GM18502 (cell line): ENCODE data around the gene COPS3.
A peak's percentile ranks its signal among the peaks of the same experiment; 100 is the strongest.

Experiments used
- ATAC-seq: cut with Tn5 transposase; IDR thresholded peaks from one replicate; pipeline ENCODE4 v1.9.1; 2021; ENCODE audit warnings: mild to moderate bottlenecking; ENCODE audit not compliant: unreplicated experiment, poor library complexity

The COPS3 gene

DNA sequence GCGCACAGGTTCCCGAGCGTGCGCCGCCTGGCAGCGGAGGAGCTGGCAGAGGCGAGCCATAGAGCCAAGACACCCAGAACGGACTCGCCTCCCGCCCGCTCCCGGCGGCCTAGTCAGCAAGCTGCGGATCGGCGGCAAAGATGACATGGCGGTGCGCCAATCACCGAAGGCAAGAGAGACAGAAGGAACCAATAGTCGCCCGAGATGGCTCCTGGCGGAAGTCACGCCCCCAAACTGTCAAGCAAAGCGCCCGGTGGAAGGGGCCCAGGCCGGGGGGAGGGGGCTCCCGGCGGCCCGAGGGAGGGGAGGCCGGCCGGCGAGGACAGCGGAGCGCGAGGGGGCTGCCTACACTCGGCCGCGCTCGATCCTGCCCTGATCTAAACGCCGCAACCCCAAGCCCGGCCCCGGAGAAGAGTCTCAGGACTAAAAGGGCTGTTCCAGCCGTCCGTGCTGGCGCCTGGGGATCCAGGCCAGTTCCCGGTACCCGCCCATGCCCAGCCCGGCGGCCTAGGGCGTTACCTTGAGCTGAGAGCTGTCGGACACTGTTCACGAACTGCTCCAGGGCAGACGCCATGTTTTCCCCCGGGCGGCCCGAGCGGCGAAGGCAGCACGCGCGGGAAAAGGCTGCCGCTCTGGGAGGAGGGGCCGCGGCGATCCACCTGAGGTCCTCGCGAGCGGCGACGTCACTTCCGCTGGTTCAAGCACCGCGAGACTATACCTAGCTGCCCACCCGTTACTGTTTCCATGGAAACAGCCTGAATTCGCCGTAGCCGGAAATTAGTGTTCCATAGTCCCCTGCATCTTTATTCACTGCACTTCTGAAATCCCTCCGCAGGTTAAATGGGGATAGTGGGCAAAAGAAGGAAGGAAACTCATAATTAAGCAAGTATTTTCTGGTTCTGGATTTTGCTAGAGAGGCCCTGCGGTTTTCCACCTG, at the start of gene COPS3:
Gene COPS3, minus strand, starts transcription at position 634 of the 937 bp plus-strand sequence. Its CDS starts 60 bp downstream, at position 574.
- peak; percentile 89 for ATAC-seq

DNA sequence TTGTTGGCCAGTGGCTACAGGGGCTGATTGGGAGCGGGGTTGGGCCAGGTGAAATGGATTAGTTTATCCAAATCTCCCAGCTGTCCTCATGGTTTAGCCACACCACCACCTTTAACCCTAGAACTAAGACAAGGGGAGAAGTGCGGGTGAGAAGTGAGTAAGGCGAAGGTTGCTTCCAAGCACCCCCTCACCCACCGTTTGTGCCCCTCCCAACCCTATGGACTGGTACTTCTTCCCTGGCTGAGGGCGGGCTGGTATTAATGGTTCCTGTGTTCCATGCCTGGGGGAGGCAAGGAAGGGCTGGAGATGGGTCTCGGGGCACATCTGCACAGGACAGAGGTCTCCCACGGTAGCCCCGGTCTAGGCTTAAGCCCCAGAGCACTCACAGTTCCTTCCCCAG, 47.2 kb upstream of the COPS3 start:
- ATAC-seq: no peak

DNA sequence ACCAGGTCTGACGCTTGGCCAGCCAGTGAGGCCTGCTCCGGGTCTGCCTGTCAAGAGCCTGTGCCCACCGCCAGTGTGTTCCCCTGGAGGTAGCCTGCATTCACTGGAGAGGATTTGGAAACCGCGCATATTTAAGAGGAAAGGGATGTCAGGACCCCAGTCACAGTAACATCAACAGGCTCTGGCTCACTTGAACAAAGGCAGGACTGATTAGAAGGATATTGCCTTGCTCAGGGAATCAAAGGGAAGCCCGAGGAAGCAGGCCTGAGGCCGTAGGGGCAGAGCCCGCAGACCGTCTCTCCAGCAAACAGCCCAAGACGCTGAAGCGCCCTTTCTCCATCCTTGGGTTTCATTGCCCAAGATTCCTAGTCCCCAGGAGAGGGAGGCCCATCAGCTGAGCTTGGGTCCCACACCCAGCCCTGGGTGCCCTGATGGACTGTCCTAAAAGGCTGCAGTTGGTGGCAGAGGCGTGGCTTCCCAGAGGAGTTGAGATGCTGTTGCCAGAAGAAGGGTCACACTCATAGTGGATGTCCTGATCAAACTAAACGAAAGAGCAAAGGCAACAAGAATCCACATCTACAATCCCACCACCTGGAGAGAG, 45.3 kb upstream of the COPS3 start:
- ATAC-seq: no peak

DNA sequence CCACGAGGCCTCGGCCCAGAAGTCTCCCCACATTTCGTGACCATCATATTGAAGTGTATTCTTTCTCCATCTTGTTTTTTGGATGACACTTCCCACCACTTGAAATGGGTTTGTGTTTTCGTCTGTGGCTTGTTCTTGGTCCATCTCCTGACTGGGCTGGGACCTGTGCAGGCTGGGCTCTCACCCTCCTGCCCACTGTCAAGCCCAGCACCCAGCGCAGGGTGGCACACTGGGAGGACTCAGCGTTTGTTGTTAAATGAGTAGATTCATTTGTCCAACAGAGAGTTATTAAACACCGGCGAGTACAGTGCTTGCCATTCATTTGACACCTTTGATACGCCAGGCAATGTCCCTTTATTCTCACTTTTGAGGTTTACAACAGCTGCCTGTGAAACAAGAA, 44.8 kb upstream of the COPS3 start:
- ATAC-seq: no peak

DNA sequence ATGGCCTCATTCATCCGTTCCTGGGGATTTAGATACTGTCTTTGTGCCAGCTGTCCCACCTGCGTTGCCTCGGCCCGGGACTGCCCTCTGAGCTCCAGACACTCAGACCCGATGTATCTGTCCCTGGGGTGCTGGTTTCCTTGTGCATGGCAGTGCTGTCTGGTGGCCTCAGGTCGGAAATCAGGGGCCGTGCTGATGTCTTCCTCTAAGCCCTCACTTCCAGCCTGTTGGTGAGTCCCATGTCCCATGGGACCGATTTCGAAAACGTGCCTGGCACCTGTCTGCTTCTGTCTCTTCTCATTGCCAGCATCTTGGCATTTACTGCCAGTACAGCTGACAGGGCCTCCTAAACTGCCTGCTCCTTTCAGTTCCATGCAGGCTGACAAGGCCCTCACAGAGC, 44.2 kb upstream of the COPS3 start:
- no peak for ATAC-seq

DNA sequence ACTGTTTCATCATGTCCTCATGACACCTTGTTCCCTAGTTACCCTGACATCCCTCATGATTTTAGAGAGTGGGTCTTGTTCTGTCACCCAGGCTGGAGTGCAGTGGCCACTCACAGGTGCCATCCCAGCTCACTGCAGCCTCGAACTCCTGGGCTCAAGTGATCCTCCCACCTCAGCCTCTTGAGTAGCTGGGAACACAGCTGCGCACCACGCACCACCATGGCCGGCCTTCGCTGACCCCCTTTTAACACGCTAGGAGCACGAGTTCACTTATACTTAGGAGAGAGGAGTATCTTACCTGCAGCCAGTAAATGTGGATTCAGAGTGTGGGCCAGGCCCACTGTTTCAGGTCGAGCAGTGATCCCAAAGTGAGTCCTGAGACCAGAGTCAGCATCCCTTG, 43.6 kb upstream of the COPS3 start:
- ATAC-seq: no peak

DNA sequence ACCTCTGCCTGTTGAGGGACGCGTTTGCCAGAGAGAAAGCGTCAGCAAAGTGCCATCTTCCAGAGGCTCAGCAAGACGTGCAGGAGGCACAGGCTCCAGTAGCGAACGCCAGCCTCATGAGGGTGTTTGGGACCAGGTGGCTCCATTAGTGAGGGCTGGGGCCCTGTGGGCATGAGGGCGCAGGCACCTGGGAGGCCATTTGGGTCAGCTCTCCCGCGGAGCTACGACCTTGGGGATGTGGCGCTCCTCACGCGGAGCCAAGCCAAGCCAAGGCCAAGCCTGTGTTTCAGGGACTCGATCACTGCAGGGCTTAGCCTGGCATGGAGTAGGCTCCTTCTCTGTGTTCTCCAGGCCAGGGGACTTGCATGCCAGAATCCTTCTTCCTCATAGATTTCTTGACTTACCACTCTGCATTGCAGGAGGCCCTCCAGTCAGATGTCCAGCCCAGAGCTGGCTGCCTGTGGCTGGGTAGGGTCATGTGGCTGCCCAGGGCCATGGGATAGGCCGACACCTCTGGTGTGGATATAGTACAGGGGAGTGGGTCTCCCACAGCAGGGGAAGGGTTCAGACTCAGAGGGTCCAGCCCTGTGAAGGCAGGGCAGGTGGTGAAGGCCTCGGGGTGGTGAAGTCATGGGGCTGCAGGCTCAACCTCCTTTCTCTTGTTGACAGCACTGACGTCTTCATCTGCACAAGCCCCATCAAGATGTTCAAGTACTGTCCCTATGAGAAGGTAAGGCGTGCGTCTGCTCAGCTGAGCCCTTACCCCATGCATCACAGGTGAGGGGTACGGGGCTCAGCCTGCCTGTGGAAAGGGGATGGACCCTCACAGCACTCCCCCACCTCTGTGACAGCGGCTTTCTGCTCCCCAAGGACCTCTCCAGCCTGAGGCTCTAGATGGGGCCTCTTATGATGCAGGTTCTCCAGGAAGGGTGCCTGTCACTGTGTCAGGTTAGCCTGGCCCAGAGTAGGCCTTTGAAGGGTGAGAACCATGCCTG, 41.8 kb upstream of the COPS3 start:
- no peak for ATAC-seq

DNA sequence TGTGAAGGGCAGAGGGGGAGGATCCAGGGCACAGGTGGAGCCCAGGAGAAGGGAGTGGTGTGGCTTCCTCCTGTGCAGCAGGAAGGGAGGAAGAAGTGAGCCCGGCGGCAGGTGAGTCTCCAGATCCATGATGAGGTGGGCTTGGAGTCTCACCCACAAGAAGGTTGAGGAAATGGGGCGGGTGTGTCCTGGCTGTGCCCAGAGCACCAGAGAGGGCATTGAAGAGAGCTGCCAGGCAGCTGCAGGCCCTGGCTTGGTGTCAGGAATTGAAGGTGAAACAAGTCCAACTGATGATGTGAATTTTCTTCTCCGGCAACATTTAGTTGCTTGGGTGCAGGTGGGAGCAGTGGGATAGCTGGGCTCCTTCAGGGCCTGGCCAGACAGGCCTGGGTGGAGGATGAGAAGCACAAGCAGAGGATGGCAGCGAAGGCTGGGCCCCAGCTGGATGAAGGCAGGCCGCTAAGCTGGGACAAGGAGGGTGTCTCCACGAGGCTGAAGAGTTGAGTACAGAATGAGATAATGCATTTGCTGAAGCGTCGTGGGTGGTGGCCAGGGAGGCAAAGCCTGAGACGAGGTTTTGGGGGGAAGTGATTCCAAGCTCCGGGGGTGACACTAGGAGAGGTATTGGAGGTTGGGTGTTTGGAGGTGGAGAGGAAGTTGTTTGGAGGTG, 40.4 kb upstream of the COPS3 start:
- no peak for ATAC-seq

DNA sequence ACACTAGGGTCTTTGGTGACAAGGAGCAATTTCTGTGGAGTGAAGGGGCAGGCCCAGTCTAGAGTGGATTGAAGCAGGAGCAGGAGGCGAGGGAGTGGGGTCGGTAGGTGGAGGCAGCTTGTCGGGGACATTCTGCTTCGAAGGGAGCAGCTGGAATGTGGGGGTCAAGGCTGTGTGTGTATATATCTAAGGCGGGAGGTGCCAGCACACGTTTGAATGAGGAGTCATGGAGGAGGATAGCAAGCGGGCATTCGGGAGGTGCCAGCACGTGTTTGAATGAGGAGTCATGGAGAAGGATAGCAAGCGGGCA, 39.8 kb upstream of the COPS3 start:
- no peak for ATAC-seq

DNA sequence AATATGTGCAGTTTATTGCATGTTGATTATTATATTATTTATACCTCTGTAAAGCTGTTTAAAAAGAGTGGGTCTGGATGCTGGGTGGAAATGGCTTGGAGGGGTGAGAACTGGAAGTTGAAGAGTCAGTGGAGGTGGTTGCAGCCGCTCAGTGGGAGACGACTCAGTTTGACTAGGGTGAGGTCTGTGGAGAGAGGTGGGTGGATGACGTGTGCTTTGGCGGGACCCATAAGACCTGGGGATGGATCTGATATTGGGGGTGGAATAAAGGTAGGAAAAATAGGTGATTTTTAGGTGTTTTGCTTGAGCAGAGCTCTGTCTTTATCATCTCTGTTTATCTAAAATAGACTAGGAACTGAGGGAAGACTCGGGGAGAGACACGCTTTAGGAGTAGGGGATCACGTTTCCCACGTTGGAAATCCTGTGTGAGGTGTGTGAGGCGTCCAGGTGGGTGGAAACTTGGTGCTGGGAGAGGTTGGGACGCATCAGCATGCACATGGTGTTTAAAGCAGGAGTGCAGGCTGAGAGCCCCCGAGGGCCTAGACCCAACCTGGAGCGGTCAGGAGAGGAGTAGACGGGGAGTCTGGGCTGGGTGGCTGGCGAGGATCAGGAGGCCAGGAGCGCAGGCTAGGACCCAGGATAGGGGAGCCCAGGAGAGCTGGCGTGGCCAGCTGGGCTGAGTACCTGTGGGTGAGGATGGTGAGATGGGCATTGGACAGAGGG, 39.3 kb upstream of the COPS3 start:
- ATAC-seq: no peak

DNA sequence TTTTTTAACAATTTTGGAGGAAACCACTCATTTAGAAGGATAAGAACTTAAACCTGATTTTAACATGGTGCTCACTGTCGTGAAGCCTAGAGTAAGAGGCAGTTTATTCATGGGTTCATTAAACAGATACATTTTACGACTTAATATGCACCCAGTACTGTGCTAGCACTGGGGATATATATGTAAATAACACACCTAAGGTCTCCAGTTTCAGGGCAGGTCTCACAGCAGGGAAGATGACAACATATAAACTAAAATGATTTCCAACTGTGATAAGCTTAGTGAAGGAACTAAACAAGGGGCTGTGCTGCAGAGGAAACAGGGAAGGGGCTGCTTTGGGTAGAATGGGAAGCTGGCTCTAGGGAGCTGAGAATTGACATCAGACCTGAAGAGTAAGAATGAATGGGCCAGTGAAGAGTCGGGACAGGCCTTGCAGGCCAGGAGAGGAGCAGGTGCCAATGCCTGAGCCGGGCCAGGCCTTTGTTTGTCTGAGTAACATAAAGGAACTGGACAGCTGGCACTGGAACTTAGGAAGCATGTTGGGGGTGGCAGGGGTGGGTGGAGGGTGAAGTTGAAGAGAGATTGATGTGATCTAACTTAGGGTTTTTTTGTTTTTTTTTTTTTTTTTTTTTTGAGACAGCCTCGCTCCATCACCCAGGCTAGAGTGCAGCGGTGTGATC, 34.2 kb upstream of the COPS3 start:
- ATAC-seq: no peak

DNA sequence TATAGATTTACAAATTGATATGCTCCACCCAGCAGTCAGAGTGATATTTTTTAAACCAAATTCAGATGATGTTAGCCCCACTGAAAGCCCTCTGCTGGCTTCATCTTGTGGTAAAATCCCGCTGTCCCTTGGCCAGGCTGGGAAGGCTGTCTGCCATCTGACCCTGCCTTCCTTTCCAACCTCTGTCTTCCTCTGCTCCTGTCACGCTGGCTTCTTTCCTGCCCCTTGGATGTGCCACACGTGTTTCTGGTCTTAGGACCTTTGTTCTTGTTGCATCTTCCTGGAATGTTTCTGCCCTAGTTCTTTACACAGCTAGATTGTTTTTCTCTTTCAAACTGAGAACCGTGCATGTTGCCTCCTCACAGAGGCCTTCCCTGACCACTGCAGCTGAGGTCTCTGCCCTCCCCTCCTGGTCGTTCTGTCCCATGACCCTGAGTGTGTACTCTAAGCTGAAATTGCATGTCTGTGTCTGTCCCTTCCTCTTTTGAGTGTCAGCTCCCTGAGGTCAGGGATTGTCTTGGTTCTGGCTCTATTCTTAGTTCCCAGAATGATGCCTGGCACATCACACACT, 33.5 kb upstream of the COPS3 start:
- no peak for ATAC-seq

DNA sequence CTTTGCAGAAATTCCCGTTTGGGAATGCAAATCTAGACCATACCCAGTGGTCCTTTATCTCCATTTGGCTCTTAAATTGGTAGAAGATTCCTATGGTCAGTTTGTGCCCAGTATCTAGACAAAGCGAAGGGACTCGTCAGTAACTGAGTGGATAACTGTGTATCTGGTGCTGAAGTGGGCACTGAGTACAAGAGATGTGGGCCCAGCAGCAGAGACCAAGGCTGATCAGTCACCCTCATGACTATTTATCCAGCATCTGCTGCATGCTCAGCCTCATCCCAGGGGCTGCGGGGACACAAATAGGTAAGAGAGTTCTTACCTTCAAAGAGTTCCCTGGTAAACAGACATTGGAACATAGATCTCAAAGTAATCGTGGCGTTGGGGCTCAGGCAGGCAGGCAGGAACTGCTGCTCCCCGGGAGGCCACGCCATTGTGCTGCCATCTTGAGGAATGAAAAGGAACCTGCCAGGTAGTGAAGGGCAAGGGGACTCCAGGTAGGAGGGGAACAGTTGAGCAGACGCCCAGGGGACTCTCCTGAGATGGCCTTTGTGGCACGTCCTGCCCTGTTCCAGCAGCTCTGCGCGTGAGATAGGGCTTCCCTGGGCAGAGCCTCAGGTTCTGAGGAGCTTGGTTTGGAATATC, 32.4 kb upstream of the COPS3 start:
- ATAC-seq: no peak

DNA sequence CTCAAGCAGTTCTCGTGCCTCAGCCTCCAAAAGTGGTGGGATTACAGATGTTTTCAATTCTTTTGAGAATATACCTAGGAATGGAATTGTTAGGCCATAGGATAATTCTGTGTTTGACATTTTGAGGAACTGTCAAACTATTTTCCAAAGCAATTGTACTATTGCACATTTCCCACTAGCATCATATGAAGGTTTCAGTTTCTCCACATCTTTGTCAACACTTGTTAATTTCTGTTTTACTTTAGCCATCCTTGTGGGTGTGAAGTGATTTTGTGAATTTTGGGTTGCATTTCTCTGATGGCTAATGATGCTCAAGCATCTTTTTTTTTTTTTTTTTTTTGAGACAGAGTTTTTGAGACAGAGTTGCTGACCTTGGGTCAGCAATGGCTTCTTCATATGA, 28.3 kb upstream of the COPS3 start:
- ATAC-seq: no peak

DNA sequence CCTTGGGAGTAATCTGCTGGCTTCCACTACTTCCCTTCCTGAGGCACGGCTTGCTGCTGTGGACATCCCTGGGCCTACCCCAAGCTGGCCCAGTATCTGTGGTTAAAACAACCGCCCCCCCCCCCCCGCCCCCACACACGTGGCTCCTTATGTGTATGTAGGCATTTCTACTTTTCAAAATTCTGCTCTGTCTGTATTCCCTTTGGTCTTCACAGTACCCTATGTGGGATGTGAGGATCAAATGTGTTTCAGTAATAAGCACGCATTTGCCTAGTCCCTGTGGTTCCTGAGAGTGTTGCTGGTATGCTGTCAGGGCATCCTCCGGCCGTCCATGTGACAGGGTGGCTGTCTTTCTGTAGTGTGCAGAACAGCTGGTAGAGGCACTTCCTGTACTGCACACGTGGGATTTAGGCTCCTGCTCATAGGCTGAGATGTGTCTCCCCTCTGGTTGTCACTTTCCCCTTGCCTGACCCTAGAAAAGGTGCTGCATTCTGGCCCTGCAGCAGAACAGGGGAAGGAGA, 24.3 kb upstream of the COPS3 start:
- peak; percentile 79 for ATAC-seq

DNA sequence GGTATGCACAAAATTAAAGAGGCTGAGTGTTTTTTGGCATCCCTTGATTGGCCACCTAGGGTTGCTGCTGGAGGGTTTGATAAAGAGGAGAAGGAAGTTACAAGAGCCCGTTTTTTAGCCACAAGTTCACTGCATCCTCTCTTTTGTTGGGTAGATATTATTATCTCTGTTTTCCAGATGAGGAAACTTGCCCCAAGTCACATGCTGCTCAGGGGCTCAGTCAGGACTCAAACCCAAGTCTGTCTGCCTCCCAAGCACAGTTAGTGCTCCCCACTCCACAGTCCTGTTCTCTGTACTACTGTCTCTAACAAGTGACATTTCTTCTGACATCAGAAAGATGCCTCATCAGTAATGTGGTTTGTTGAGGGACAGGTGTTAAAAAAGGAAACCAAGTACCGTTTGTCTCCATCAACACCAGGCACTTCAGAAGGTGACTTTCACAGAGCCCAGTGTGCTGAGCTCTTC, 23.5 kb upstream of the COPS3 start:
- ATAC-seq: no peak

DNA sequence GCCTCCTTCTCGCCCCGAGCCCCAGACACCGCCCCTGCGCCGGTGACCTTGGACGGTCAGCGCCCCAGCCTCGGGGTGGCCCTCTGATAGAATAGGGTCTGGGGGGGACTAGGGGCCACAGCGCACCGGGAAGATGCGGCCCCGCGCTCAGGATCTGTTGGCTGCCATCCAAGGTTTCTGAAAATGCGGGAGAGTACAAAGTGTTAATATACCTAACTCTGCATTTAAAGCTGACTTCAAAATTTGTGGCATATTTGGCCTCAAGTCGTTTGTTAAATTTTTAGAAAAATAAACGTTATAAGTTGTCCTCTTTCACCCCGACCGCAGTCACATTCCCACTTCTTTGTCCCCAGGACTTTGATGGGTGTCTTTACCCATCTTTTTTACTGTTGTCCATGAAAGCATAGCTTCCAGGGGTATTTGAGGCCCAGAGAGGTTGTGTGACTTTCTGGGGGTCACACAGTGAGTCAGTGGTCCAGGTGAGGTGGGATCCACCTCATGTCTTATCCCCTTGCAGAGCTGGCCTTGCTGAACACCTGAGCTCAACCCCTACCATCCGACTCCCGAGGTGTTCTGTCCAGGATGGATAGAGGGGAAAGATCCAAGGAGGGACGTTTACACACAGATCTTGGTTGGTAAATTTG, 22.9 kb upstream of the COPS3 start:
- ATAC-seq: no peak
